C4-2B (cell line): ENCODE data around the gene GGA2.

Experiments used
- H3K27ac ChIP-seq: fragments of 450-650 bp; 2 replicates; pipeline ENCODE4 v1.5.1; 2017
- CTCF ChIP-seq: fragments of 450-650 bp; conservative IDR thresholded peaks from 2 replicates; pipeline ENCODE4 v1.5.1; 2017; ENCODE audit warnings: mild to moderate bottlenecking
- ZFX ChIP-seq: fragments of 450-650 bp; IDR thresholded peaks from 2 replicates; pipeline ENCODE4 v1.6.1; 2017

GGA2 gene

GRCh38 chr16:23521965-23522364, 11.7 kb upstream of the GGA2 start:
- TF ChIP-seq ZFX (no peak), CTCF (no peak)
- no peak overlapping the region for H3K27ac ChIP-seq

GRCh38 chr16:23521037-23521743, 10.9 kb upstream of the GGA2 start:
- TF ChIP-seq CTCF (no peak), ZFX (no peak)
- H3K27ac ChIP-seq = no peak overlapping the region

GRCh38 chr16:23520500-23520899, 10.2 kb upstream of the GGA2 start:
- no peak for TF ChIP-seq CTCF
- TF ChIP-seq ZFX = no peak
- H3K27ac ChIP-seq = no peak overlapping the region

DNA sequence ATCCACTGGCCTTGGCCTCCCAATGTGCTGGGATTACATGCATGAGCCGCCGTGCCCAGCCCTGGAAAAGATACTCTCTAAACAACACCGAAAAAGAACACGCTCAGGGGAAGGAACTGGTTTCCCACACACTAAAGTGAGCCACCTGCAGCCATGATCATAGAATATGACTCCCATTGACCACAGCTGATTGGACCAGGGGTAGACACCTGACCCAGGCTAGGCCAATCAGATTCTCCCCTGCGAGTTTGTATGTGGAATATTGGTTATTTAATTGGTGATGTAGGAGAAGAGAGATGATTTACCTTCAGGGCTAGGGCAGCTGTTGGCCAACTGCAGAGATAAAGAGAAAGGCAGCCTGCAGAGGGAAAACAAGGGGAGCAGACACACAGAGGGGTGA, 9.0 kb upstream of the GGA2 start:
- TF ChIP-seq CTCF = no peak
- no peak for TF ChIP-seq ZFX
- no peak overlapping the region for H3K27ac ChIP-seq

GRCh38 chr16:23518435-23518891, 8.2 kb upstream of the GGA2 start:
- no peak overlapping the region for H3K27ac ChIP-seq

GRCh38 chr16:23516366-23517137, 6.3 kb upstream of the GGA2 start:
- no peak overlapping the region for H3K27ac ChIP-seq
- TF ChIP-seq ZFX (no peak), CTCF (no peak)

More at GRCh38 chr16:23518435-23518891, 8.2 kb upstream of the GGA2 start:
- TF ChIP-seq ZFX (no peak), CTCF (no peak)

- TF ChIP-seq ZFX (no peak), CTCF (no peak)
- H3K27ac ChIP-seq = no peak overlapping the region
These were observed 5.6 kb upstream of the GGA2 start for GRCh38 chr16:23515881-23516280.
